Stimulated activated CD4-positive, alpha-beta T cell treated with anti-CD3 and anti-CD28 coated beads, TNF-alpha, amount 100 ng/mL, for 1 hour (primary cell): Measurements from ENCODE around the gene RNF26.

Experiments
- DNase-seq, 3 donors: peaks; one replicate each; pipeline ENCODE4 v3.0.0-alpha.2; 2020; ENCODE audit warnings: low read depth in 3 of 3, low spot score in 1 of 3

RNF26 gene

GRCh38 chr11:119350302-119350701 is 16.0 kb downstream of the RNF26 start:
- DNase-seq = no peak

DNA sequence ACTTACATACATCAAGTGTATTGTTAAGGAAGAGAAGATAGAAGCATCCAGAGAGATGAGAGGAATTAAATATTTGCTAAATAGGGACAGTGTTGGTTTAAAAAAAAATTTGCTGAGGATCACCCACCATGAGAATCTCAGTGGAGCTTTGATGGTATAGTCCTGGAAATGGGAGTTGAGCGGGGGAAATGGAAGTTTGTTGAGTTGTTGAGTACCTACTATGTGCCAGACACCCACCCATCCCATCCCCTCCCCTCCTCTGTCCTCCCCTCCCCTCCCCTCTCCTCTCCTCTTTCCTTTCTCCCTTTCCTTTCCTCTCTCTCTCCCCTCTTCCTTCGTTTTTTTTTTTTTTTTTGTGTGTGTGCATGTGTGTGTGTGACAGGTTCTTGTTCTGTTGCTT is 16.9 kb downstream of the RNF26 start:
- DNase-seq = no peak

- no peak for DNase-seq
Observed at GRCh38 chr11:119352857-119353260, 18.5 kb downstream of the RNF26 start.

- no peak for DNase-seq
Observed at GRCh38 chr11:119355091-119355843, 20.9 kb downstream of the RNF26 start.

GRCh38 chr11:119356349-119357031 is 22.2 kb downstream of the RNF26 start:
- DNase-seq = peak; percentile 40 to 63 (median 41)

DNA sequence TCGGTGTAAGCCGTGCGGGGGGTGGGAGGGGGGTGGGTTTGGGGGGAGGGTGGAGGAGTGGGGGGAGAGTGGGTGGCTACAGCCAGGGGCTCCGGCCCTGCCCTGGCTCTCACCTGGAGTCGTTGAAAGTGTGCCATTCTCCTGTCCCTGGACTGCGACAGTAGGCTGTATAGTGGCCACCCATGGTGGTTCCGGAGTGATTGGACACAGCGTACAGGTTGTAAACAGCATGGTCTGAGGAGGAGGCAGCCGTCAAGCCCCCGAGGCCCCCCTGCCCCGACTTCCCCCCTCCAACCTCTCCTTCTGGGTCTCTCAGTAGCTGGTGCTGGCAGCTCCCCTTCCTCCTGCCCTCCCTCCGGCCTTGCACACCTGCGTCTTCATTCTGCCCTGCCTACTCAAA is 22.7 kb downstream of the RNF26 start:
- no peak for DNase-seq

GRCh38 chr11:119359365-119360214 is 25.3 kb downstream of the RNF26 start:
- DNase-seq = no peak

- no peak for DNase-seq
Observed at GRCh38 chr11:119361056-119361787, 26.9 kb downstream of the RNF26 start.

DNA sequence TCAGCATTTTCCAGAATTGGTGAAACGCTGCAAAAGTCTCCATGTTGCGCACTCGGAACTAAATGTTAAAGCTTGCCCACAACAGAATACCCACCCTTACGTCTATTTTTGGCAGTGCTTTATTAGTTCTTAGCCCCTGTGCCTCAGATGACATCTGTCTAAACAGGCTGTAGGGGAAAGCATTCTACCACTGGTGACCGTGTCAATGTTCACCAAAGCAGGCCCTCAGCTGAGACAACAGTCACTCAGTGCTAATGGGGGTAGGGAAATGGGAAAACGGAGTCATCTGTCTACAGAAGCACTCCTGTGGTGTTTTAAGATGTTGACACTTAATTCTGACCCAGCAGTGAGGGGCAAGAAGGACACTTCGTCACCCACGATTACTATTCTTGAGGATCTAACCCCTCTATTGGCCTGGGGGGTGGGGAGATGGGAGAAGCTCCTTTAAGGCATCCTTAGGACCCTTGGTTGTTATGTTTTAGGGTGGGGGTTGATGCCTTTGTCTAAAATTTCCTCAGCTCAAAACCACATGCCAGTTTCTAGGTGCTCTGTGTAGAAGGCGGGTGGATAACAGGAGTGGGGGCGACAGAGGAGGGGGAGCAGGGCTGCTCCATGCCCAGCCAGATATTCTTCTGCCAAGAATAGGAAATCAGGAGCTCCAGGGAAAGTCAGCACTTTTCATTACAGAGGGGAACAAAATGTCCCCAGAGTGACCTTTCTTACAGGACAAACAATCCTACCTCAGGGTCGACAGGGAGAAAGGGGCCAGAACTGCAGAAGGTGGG is 27.8 kb downstream of the RNF26 start:
- no peak for DNase-seq

- DNase-seq = no peak
Observed at GRCh38 chr11:119362741-119363080, 28.4 kb downstream of the RNF26 start.

- DNase-seq = no peak
Observed at GRCh38 chr11:119363081-119363850, 28.9 kb downstream of the RNF26 start.

DNA sequence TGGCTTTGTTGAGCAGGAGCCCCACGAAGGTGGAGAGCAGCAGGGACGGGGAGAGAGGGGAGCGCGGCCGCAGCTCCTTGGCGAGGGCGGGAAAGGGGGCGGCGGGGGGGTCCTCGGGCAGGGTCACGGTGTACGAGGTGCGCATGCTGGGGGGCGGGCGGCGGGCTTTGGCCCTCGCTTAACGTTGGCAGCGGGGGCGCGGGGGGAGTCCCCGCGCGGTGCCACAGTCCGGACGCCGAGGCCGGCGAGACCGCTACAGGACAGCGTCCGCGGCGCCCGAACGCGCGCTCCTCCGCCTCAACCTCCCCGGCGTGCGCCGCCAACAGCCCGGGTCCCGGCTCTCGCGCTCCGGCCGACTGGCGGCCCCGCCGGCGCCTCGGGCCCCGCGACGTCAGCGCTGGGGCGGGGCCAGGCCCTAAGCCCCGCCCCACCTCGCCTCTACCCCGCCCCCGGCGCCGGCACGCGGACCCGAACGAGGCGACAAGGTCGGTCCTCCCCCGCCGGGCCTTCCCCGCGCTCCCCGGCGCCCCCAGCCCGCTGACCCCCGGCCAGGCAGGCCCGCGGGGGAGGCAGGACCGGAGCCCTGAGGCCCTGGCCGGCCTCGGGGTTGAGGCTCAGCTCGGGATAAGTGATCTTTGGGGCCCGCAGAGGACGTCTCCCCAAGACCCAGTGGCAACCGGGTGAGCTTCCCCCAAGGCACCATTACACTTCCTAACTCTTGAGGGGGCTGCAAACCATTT is 29.7 kb downstream of the RNF26 start:
- peak in 2 of 3 donors; percentile 21 to 52 for DNase-seq

GRCh38 chr11:119365071-119365591 is 30.8 kb downstream of the RNF26 start:
- DNase-seq = no peak

DNA sequence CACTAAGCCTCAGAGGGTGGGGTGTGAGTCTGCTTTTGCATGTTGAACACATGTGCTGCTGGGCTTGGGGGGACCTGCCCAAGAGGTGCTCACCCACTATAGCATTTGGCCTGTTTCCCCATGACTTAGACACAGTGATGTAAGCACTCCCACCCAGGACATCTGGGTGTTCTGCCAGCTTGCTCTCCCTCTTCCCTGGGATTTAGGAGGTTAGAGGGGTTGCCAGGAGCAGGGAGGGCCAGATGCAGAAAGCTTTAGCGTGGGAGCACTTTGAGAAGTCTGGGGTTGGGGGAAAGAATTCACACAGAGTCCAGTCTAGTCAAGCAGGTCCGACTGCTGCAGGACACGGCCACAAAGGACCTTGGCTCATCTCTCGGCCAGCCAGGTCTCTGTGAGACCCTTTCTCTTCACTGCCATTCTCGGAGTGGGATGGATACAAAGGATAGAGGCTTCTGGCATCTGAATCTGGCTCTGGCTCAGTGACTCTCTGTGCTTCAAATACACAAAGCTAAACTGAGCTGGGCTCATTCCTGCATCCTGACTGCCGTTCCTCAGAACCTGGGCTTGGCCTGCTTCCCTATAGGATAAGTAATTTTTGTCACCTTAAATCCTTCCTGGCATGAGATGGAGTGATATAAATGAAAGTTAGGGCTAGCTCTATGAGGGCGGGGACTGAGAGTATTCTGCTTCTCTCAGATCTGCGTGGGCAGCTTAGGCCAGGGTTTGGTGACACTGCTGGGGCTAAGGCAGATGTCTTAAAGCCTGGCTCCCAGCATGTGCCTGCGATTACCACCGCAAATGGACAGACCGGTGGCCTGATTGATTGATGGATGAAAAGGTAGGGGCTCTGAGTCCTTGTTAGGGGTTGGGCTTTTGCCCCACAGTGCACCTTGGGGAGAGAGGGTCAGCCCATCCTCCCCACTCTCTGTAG is 32.6 kb downstream of the RNF26 start:
- DNase-seq = no peak

DNA sequence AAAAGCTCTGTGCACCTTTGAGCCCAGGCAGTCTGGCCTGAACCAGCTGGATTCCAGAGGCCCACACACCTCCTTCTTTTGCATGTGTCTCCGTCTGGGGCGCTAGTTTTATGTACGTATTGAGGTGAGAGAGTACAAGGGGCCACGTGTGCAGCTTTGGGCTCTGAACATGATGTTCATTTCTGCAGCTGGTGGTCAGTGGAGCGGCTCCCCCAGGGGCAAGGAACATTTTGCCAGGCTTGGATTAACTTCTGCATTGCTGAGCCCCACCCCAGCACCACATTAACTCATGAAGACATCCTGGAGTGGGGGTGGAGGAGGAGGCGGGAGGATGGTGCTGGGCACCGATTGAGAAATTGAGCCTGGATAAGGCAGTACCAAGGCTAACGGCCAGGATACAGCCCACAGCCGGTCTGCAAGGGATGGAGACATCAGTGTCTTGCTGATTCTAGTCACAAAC is 33.4 kb downstream of the RNF26 start:
- DNase-seq = no peak

- no peak for DNase-seq
Observed at GRCh38 chr11:119368121-119369034, 34.1 kb downstream of the RNF26 start.
